ENCODE data around the gene NPAS3. TPM values are rescaled to one million over a fixed set of nuclear protein-coding genes. Genes with fewer than 3 reads are reported as not detected.

NPAS3 gene
- total RNA-seq, 1 donor from 2014 or later = 0.05 TPM

DNA sequence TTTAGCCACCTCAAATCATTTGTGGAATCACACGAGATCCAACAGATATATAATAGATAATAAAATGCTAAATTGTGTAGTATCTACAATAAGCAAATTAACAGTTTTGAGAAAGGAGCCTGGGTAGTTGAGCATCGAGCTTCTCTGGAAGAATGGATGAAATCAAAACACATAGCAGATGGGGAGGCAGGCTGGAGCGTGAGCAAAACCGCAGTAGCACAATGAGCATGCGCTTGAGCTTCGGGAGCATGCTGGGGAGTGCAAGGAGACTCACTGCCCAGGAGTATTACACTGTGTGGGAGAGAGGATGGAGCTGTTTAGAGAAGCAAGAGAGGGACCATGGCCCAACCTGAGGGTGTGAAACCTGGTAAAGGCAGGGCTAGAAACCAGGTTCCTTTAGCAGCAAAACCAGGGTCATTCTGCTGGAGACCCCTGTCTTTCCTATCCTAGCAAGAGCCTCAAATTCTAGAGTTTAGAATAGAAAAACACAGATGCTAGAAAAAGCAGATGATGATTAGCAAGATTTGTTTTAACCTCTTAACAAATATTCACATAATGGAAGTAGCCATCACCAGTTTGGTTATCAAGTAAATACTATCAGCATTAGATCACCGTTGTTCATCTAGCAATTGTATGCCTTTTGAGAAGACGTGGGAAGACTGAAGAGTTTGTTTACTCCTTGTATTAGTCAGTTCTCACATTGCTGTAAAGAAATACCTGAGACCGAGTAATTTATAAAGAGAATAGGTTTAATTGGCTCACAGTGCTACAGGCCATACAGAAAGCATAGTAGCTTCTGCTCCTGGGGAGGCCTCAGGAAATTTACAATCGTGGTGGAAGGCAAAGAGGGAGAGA, 527.4 kb downstream of the NPAS3 start:
- intact Hi-C loops (cut with micrococcal nuclease) = no loop called here

DNA sequence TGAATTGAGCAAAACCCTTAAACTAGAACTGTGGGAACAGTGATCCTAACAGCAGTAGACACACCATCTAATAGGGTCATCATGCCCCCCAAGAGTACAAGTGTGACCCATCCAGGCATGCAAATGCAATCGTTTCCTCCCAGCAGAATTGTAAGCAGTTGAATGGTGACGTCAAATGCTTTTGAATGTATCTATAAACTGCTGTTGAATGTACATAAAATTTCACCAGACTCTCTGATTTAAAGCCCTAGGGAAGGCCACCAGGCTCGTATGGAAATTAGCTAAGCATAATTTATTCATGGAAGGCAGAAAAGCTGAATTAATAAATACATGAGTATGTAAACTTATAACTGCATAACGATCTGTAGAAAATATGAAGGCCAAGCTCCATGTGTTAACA, 529.3 kb downstream of the NPAS3 start:
- intact Hi-C loops (cut with micrococcal nuclease) = no loop called here

DNA sequence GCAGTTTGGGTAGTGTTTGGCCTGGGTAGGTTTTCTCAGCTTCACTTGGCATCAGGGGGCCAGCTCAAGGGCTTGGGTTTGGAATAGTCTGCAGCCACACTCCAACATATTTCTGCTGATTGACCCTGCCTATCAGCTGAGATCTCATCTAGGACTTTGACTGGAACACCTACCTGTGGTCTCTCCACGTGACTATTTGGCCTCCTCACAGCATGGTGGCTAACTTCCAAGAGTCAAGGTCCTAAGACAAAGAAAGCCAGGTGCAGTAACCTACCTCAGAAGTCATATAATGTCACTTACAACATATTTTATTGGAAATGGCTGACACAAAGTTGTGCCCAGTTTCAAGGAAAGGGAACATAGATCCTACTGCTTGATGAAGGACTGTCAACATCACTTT, 531.2 kb downstream of the NPAS3 start:
- intact Hi-C loops (cut with micrococcal nuclease) = no loop called here

DNA sequence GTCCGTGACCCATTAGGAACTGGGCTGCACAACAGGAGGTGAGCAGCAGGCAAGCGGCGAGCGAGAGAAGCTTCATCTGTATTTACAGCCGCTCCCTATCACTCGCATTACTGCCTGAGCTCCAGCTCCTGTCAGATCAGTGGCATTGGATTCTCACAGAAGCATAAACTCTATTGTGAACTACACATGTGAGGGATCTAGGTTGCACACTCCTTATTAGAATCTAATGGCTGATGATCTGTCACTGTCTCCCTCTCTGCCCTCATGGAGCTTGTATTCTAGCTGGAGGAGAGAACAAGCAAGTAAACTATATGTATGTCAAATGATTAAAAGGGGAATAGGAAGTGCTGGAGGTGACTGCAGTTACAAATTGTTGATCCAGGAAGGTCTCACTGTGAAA, 533.1 kb downstream of the NPAS3 start:
- intact Hi-C loops (cut with micrococcal nuclease) = no loop called here

DNA sequence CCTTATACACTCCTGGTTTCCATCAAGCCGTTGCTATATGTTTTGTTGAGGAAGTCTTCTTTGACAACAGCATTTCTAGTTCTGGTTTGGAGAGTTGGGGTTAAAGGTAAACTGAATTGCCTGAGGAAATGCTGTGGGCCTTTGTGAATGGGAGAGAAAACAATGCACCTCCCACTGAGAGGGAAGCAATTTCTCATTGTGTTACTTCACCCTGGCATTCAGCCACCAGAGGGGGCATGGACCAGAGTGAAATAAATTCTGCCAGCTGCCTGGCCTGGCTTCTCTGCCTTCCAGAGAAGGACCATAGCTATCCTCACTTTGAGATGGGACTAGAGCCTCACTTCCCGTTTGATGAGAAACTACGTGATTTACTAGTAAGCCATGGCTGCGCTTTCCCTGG, 536.9 kb downstream of the NPAS3 start:
- intact Hi-C loops (cut with micrococcal nuclease) = loop anchor here (1.0 kb wide), 2 partner anchors 317 to 753 kb away; no protein-coding TSS in a partner anchor

DNA sequence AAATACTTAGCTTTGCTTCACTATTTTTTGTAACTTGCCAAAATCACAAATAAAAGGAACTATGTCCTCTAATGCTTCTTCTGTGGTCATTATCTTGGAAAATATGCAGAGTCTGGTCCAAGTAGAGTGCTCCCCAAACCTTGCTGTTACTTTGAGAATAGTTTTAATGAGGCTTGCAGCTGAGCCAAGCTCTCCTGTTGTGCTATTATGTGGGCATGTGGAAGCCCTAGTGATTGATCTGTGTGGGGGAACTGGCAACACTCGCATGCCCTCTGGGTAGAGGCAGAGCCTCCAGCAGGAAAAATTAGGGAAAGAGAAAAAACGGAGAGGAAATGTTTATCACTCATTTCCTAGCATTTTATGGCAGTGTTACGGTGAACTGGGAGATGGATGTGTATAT, 539.1 kb downstream of the NPAS3 start:
- intact Hi-C loops (cut with micrococcal nuclease) = no loop called here

DNA sequence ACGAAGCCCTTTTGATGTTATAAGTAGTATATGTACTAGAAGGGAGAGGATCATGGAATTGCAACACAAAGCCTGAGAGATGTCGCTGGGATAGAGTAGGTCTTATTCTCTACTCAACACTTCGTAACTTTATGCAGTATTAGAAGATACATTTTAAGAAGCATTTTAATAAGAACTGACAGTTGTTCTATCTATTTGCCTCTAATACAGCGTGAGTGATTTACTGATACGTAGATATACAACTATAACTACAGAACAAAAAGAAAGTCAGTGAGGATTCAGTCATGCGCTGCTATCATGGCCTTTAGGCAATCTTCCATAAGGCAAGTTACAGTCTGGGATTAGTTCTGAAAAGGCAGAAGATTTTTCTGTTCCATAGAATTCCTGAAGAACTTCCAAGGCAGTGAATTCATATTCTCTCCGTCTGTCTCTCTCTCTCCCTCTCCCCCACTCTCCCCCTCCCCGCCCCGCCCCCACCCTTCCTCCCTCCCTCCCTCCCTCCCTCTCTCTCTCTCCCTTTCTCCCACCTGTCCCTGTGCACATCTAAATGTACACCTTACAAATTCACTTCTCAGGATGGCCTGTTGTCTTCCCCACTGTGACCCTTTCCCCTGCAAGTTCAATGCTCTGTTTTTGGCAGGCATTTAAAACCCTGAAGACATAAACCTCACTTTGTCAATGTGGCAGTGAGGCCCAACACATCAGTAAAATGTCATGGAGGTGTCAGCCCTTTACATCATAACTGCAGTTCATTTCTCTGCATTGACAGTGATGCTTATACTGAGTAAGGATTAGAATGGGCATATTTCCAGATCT, 541.6 kb downstream of the NPAS3 start:
- intact Hi-C loops (cut with micrococcal nuclease) = no loop called here

DNA sequence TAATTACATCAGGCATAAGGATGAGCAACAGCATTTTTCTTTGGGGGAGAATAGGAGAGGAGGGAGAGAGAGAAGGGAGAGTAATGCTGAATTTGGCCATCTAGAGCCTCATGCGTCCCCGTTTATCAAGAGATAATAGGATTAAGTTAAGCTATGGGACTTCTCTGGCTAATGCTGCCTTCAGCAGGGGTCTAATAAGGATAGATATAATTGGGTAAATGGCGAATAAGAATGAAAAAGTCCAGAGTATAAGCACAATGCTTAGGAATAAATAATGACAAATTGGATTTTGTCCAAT, 542.2 kb downstream of the NPAS3 start:
- intact Hi-C loops (cut with micrococcal nuclease) = no loop called here

DNA sequence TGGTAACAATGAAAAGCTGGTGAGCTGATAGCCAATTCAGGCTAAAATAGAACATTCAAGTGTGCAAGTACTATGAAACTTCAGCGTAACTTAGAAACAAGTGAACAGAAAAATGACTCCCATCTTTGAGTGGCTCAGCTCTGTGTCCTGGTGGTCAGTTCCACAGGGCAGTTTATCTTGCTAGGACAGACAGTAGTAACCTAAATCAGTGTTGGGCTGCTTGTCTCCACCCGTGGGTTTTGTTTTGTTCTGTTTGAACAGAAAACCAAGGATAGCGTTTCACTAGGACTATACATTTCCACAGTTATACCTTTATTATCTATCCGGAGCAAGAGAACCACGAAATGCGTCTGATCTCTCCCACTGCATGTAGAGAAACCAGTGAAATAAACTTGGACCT, 544.4 kb downstream of the NPAS3 start:
- intact Hi-C loops (cut with micrococcal nuclease) = no loop called here

DNA sequence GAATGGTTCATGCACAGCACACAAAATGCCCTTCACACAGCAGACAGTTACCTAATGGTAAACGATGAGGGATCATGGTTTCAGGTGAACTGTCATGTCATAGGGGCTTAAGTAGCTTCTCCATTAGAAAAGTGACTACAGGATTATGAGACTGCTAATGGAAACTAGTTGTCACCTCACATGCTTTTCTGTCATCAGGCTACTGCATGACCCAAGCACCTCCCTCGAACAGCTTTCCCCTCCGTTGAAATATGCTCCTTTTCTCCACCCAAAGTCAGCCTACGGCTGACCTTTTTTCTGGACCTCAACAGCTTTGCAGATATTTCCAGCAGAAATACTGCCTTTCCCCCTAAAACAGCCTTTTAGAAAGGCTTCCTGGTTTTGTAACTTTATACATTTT, 544.9 kb downstream of the NPAS3 start:
- intact Hi-C loops (cut with micrococcal nuclease) = no loop called here

DNA sequence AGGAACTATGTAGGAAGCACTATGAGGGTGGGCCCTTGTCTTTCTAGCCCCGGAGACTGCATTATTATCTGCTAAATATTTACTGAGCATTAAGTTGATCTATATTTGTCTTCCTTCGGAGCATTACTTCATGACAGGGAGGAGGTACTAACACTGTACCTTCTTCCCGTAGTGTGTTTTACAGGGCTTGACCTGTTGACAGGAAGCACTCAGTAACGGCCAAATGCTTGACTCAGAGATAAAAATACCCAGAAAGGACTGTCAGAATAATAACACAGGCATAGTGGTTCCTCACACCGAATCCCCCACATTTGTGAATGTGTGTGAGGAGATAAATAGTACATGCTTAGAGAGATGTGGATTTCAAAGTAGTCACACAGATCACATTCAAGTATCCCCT, 545.6 kb downstream of the NPAS3 start:
- intact Hi-C loops (cut with micrococcal nuclease) = no loop called here

DNA sequence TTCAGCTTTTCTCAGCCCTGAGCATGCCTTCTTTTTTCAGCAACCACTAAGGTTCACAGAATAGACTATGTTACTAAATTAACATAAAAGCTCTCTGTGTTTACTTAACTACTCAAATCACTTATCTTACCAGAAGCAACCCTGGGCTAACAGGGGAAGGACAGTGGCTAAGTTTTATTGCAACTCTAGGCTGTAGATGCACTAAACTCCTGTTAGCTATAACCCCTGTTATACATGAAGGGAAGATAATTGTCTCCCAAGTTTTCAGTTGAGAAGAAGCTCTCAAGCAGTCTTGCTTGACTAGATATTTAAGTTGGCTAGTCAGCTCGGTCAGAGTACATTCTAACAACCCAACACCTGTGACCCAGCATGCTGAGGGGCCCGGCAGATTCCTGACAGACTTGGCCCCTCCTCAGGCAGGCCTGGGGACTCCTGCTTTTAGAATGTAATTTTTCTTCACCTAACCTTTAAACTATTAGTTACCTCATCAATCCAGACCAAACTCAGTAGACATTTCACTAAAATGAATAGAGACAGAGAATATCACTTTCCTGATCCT, 547.7 kb downstream of the NPAS3 start:
- intact Hi-C loops (cut with micrococcal nuclease) = no loop called here

DNA sequence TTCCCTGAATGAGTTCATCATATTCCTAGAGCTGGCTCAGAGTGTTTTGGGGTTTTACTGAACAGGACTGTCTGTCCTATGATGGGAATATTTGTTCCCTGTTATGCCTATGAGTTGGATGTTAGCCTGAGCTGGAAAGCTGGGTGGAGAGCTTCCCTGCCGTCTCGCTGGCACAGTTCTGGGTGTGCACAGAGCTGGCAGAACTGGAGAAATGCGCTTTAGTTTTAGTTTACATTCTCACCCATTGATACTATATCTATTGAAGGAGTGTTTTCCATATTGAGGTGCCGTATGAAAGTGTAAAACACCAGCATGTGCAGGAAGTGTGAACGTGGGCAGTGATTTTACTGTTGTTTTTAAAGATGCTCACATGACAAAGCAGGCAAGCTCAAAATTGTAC, 549.9 kb downstream of the NPAS3 start:
- intact Hi-C loops (cut with micrococcal nuclease) = no loop called here

DNA sequence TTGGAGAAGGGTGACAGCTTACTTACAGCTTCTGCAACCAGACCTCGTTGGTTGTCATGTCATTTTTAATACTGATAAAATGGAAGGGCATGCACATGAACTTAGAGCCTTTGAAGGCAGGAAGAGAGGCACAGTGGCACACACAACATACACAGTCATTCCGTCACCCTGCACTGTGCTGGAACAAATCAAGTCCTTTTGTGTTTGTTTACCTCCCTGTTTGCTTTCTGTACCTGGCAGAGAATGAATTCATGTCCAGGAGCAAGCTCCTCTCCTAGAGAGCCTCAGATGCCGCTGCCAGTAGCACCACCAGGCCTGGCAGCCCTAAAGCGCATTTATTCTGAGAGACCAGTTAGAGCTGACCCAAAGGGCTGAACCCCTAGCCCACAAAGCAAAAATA, 551.9 kb downstream of the NPAS3 start:
- intact Hi-C loops (cut with micrococcal nuclease) = no loop called here

DNA sequence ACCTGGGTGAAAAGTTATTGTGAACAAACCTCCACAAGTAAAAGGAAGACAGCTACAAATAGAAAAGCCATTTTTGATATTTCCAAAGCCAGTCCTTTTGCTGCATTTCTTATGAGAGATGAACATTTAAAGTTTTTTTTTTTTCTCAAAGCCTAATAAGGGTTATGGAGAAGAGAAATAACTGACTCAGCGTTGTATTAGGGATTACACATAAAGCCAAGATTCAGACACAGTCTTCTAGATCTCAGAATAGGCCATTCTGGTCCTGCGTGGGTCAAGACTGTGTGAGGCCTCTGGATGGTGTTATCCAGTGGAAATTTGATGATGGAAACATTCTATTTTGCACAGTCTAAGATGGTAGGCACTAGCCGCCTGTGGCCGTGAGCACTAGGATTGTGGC, 552.4 kb downstream of the NPAS3 start:
- intact Hi-C loops (cut with micrococcal nuclease) = no loop called here

DNA sequence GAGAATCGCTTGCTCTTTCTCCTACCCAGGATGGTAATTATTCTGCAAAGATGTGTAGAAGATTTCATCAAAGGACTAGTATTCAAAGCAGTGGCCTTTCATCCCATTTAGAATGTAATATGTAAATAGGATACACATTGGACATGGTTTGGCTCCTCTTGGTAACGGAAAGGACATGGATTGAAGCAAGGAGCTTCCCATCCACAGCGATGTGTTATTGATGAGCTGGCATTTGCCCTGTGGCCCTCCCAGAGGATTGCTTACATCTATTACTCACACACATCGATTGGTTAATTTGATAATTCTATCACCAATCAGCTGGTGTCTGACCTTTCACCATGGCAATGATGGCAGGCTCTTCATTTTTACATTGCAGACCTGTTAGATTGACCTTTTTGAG, 553.8 kb downstream of the NPAS3 start:
- intact Hi-C loops (cut with micrococcal nuclease) = no loop called here

DNA sequence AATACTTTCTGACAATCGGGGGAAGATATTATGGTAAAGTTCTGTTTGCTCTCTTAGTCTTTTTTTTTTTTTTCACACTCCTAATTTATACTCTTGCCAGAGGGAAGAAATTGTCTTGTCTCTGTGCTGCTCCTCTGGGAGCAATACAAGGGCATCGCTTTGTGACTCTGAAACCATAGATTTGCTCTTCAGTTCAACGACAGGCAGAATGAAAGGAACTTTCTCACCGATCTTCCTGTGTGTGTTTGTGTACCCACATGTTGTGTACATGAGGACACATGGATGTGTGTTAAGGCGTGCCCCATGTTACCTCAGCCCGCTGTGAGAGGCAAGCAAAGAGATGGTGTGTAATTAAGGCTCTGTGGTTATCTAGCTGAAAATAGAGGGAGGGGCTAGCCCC, 554.6 kb downstream of the NPAS3 start:
- intact Hi-C loops (cut with micrococcal nuclease) = no loop called here

DNA sequence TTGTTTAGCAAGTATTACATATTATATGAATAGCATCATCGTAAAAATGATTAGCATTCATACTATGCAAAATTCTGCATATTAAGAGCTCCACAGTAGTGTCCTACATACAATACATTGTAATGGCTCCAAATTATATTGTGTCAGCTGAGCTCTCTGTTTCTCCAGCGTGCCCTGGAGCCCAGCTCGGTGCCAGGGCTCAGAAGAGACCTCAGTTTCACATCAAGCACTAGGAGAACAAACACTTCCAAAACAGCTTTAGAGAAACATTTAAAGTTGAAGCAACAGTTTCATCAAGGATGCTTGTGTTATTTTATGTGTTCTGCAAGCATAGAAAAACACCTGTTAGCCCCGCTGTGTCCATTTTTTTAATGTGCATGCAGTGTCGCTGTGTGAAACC, 555.3 kb downstream of the NPAS3 start:
- intact Hi-C loops (cut with micrococcal nuclease) = no loop called here

DNA sequence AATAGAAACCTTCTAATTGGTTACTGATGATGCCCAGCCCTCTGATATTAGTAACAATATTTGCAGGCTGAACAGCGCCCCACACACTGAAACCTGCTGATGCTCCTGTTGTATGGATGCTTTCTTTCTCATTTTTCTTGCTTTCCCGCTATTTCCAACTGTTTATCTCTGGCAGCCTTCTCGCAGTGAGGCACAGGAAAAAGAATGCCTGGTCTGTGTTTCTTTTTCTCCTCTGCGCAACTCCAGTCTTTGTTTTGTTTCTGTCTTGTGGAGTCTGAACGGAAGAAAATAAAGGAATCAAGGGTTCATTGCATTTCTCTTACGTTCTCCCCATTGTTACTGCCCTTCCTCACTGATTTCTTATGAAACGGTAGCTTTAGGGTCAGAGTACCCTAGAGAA, 561.0 kb downstream of the NPAS3 start:
- intact Hi-C loops (cut with micrococcal nuclease) = loop anchor here (5.0 kb wide), 1 partner anchor 337 kb away; no protein-coding TSS in a partner anchor

DNA sequence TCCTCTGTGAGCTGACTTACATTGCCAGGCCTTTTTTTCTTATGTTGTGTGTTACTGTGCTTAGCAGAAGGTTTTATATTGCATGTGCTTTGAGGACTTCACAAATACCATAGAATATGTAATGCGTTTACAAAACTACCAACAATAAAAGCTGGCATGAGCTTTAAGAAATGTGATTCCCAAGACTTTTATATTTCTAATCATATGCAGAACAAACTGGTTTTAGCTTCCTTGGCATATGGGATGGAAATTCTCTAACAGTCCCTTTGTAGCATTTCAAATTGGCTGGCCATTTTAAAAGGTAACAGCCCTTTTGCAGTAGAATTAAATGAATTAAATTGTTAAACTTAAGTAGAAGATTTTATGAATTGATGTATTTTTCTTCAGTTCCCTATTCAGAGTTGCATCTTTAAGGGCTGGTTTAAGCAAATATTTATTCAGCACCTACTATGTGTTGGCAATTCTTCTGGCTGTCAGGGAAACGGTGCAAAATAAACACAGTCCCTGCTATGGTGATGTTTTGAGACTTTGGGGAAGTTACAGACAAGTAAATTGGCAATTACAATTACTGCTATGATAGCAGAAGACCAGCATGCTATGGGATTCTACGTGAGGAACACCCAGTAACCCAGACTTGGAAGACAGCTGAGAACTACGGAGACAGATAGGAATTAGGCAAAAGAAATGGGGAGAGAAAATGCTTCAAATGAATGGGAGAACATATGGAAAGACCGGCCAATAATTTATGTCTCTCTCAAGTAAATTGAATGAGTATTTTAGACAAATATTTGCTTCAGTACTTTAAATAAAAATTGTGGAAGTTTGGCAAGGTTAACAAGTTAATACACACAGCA, 565.8 kb downstream of the NPAS3 start:
- intact Hi-C loops (cut with micrococcal nuclease) = no loop called here

DNA sequence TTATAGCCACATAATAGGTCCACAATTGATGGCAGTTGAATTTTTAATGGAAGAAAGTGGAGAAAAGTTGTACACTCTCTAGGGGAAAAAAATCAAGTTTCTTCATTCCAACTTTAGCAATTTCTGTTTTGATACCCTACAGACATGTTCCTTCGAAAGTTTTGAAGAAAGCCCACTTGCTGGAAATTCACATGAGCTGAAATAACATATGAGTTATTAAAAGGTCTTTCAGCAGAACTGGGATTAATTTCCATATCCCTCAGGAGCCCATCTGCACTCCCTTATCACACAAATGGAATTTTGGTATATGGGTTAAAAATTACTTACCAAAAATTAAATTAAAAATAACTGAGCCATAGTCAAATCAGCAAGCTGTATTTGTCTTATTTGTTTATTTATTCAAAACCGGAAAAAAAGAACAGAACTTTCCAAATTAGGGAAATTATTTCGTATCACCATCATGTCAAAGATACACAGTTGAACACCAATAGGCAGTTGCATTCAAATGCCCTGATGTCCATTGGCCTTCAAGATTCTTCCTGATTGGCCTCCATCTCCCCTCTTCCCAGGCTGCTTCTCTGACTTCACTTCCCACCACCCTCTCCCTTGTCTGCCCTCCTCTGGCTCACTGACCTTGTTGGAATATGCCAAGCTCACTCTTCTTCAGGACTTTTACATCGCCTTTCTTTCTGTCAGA, 566.7 kb downstream of the NPAS3 start:
- intact Hi-C loops (cut with micrococcal nuclease) = no loop called here
